Fibroblast of villous mesenchyme (primary cell): Measurements from ENCODE around the gene LY86. TPM values are rescaled to one million over a fixed set of nuclear protein-coding genes. Genes with fewer than 3 reads are reported as not detected.

Experiments used
- DNase-seq: peaks from one replicate; pipeline ENCODE4 v3.0.0-alpha.2; 2010; ENCODE audit warnings: low read depth
- H3K4me3 ChIP-seq: 2 replicates; pipeline ENCODE4 v1.5.1; 2011; ENCODE audit warnings: low read depth, mild to moderate bottlenecking, low read length
- total RNA-seq: library from RNA; depleted of rRNA; stranded (reverse); fragments of >200 nt; gene quantifications from 2 replicates; pipeline ENCODE4 v1.2.3, GENCODE V29; 2012
- TF ChIP-seq, protein P1 (sequence below): IDR thresholded peaks from 2 replicates; pipeline ENCODE4 v1.5.1; 2012; ENCODE audit warnings: low read depth, mild to moderate bottlenecking, low read length; ENCODE audit not compliant: insufficient read depth

LY86 gene
- total RNA-seq, 1 donor, result not detected

DNA sequence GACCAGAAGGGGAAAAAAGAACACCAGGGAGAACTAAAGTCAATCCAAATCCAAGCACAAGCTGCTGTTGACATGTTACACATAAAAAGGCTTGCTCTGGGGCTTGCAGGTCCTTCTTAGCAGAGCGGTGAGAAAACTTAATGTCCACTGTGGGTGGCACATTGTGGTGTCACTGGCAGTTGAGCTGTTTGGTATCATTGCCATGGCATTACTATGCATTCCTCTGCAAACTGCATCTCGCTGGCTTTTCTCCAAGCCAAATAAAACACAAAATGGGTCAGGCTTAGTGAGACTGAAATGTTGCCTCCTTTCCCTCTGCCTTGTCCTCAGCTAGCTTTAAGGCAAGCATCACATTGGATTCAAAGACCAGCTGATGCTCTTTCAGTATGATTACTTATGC lies 40.9 kb downstream of the LY86 start:
- DNase-seq, result no peak
- TF ChIP-seq, protein P1, sequence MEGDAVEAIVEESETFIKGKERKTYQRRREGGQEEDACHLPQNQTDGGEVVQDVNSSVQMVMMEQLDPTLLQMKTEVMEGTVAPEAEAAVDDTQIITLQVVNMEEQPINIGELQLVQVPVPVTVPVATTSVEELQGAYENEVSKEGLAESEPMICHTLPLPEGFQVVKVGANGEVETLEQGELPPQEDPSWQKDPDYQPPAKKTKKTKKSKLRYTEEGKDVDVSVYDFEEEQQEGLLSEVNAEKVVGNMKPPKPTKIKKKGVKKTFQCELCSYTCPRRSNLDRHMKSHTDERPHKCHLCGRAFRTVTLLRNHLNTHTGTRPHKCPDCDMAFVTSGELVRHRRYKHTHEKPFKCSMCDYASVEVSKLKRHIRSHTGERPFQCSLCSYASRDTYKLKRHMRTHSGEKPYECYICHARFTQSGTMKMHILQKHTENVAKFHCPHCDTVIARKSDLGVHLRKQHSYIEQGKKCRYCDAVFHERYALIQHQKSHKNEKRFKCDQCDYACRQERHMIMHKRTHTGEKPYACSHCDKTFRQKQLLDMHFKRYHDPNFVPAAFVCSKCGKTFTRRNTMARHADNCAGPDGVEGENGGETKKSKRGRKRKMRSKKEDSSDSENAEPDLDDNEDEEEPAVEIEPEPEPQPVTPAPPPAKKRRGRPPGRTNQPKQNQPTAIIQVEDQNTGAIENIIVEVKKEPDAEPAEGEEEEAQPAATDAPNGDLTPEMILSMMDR, result no peak
- no peak overlapping the region for H3K4me3 ChIP-seq

DNA sequence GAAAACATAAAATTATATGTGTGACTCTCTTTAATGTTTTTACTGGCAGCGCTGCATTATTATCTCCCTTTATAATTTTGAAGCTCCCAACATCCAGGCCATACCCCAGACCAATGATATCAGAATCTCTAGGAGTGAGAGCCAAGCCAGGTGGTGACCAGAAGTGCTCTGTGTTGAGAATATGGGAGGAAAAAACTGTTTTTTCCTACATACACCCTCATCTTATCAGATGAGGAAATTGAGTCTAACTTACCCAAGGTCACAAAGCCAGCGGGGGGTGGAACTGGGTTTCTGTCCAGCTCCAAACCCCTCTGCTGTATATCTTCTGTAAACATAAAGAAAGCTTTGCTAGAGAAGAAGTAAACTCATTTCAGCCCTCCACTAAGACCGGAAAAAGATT lies 42.5 kb downstream of the LY86 start:
- peak; percentile 23 for DNase-seq
- TF ChIP-seq, protein P1, result no peak

DNA sequence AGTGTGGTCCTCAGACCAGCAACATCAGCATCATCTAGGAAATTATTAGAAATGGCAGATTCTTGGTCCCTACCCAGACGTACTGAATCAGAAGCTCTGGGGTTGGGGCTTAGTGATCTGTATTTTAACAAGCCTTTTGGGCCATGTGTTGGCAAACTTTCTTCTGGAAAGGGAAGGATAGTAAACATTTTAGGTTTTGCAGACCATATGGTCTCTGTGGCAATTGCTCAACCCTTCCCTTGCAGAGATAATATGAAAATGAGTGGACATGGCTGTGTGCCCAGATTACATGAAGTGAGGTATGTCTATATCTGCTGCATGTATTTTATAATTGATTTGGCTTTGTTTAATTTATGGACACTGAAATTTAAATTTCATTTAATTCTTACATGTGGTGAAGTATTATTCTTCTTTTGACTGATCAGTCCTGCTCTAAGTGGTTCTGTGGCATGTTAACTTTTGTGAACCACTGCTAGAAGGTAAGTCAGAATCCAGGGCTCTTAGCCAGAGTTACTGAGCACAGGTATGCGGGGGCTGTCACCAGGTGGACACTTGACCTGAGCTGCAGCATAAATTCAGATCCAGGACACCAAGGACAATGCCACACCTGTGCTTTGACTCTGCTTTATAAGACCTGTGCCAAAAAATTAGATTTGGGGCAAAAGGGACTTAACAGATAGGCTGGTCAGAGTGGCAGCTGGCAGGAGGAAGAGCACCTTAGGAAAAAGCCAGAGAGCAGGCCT lies 43.2 kb downstream of the LY86 start:
- TF ChIP-seq, protein P1, result no peak
- no peak overlapping the region for H3K4me3 ChIP-seq
- DNase-seq, result peak; percentile 89

More for the DNA sequence above, 42.5 kb downstream of the LY86 start:
- no peak overlapping the region for H3K4me3 ChIP-seq

DNA sequence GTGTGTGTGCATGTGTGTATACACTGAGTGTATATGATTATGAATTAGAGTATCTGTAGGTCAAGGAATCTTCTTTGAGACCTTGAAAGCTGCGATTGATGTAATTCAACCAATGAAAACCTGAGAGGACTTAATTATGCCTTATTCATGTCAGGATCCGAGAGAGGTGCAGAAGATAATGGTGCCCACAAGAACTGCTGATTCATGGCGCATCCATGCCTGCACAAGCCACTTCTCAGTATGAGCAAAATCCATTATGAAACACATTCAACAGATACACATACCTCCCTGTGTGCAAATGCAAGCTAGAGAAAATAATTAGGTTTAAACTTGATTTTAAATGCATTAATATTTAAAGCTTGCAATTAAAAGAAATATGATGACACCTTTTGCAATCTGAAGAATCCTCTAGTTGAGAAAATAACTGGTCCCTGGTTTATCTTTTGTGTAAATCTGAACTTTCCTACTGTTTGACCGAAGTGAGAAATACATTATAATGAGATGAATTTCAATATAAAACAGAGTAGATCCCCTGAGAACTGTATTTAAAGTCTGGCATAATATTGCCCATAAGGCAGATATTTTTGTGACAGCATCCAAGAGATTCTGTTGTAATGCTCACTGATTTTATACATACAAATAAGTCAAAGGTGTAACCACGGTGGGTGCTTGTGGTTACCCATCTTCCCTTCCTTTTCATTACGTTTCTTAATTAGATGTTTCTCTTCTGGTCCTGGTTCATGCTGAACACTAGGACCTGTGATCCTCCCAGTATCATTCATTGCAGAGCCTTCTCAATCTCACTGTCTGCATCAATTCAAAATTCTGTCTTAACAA lies 45.6 kb downstream of the LY86 start:
- TF ChIP-seq, protein P1, result no peak
- DNase-seq, result no peak
- H3K4me3 ChIP-seq, result no peak overlapping the region

DNA sequence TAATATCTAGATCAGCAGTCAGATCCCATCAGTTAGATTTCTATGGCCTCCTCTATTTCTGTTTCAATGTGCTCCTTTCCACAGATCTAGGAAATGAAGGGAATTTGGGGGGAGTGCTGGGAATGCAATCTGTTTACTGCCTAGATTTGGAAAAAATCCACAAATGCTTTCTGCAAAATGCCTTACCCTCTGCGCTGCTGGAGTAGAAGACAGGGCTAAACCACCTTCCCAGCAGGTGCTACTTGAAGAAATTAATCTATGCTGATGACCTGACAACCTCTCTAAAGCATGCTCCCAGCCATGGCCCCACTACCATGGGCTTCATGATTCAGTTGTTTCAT lies 46.2 kb downstream of the LY86 start:
- TF ChIP-seq, protein P1, result no peak
- no peak for DNase-seq
- no peak overlapping the region for H3K4me3 ChIP-seq

DNA sequence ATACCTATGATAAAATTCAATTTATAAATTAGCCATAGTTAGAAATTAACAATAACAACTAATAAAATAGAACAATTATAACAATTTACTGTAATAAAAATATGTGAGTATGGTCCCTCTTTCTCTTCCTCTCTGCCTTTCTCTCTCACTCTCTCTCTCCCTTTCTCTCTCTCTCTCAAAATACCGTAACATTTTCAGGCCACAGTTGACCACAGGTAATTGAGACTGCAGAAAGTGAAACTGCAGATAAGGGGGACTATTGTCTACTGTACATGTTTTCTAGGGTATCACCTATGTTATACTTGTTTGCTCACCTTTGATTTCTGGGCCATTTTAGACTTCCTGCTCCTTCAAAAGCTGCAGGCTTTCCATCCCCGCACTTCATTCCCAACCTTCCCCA lies 46.8 kb downstream of the LY86 start:
- H3K4me3 ChIP-seq, result no peak overlapping the region
- no peak for DNase-seq
- TF ChIP-seq, protein P1, result no peak

DNA sequence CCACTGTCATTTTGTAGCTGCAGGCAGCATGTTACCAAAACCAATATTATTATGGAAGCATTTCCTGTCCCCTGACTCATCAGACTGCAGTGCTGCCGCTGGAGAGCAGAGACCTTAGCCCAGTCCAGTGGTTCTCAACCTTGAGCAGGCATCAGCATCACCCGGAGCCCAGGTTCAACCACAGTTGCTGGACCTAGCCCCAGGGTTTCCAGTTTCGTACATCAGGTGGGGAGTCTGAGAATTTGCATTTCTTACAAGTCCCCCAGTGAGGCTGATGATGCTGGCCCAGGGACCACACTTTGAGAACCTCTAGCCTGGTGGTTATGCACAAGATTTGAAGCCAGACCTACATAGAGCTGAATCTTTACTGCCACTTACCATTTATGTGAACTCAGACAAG lies 47.3 kb downstream of the LY86 start:
- H3K4me3 ChIP-seq, result no peak overlapping the region
- DNase-seq, result no peak
- TF ChIP-seq, protein P1, result no peak
